B cell (primary cell): ENCODE data around the gene SUGCT. TPM values are rescaled to one million over a fixed set of nuclear protein-coding genes. Genes with fewer than 3 reads are reported as not detected.

Experiments used
- ATAC-seq: fragments of 200-7000 bp; cut with Tn5 transposase; one replicate; pipeline ENCODE4 v1.10.0; 2021; ENCODE audit warnings: low read depth, mild to moderate bottlenecking, moderate number of reproducible peaks, moderate library complexity
- CTCF ChIA-PET: fragments of 350-600 bp; sonication (Branson Sonifier 250); formaldehyde crosslinking; loops from one replicate; lab custom pipeline; 2021; ENCODE audit warnings: antibody characterized with exemption, inconsistent platforms; lab: Charles Lee
- POLR2A ChIA-PET: fragments of 350-600 bp; sonication (Branson Sonifier 250); formaldehyde crosslinking; loops from one replicate; lab custom pipeline; 2021; ENCODE audit warnings: antibody characterized with exemption; lab: Charles Lee
- DNase-seq: peaks from one replicate; pipeline ENCODE4 v3.0.0; 2013
- H2AFZ ChIP-seq: 2 replicates; pipeline ENCODE4 v1.6.1; 2012; ENCODE audit warnings: mild to moderate bottlenecking, low read depth, low read length; ENCODE audit not compliant: insufficient read depth, poor library complexity, severe bottlenecking
- H3K27ac ChIP-seq, 2 donors: 1 replicate in 1 of 2; 2 replicates in 1 of 2; pipeline ENCODE4 v1.5.1; 2012 to 2013; ENCODE audit warnings: low read length in 2 of 2, mild to moderate bottlenecking in 2 of 2, moderate library complexity in 1 of 2
- H3K27me3 ChIP-seq, 4 experiments: fragments of 200-600 bp in 1 of 4; sonication (generic) in 1 of 4; replicated peaks in 1 of 4; 1 replicate in 2 of 4; 2 replicates in 2 of 4; pipeline versions ENCODE4 v1.6.1 to v1.7.0; 2013 to 2016; ENCODE audit warnings: low read length in 3 of 4, mild to moderate bottlenecking in 2 of 4, mixed read lengths in 1 of 4, moderate library complexity in 1 of 4; ENCODE audit not compliant: insufficient read depth in 4 of 4, control insufficient read depth in 3 of 4; ENCODE audit errors: control extremely low read depth in 1 of 4
- H3K36me3 ChIP-seq, 2 experiments: replicated peaks in 1 of 2; 1 replicate in 1 of 2; 2 replicates in 1 of 2; pipeline versions ENCODE4 v1.6.1 to v1.7.1; 2013; ENCODE audit warnings: low read length in 1 of 2; ENCODE audit not compliant: insufficient read depth in 2 of 2, control insufficient read depth in 1 of 2; ENCODE audit errors: control extremely low read depth in 1 of 2, extremely low read depth in 1 of 2
- H3K4me1 ChIP-seq, 2 donors: fragments of 200-600 bp in 1 of 2; sonication (generic) in 1 of 2; 1 replicate in 1 of 2; 2 replicates in 1 of 2; pipeline versions ENCODE4 v1.5.1 to v1.6.1; 2013 to 2017; ENCODE audit warnings: low read length in 2 of 2; ENCODE audit not compliant: control insufficient read depth in 2 of 2, insufficient read depth in 2 of 2
- H3K4me2 ChIP-seq: replicated peaks from 2 replicates; pipeline ENCODE3; 2012; ENCODE audit warnings: mild to moderate bottlenecking, low read depth, low read length; ENCODE audit not compliant: poor library complexity, severe bottlenecking
- H3K4me3 ChIP-seq, 5 experiments: fragments of 200-600 bp in 1 of 5; sonication (generic) in 1 of 5; 1 replicate in 3 of 5; 2 replicates in 2 of 5; pipeline versions ENCODE4 v1.5.1 to v1.7.0; 2011 to 2016; ENCODE audit warnings: low read length in 4 of 5, mild to moderate bottlenecking in 4 of 5, low read depth in 2 of 5, control low read depth in 1 of 5, moderate library complexity in 1 of 5; ENCODE audit not compliant: insufficient read depth in 1 of 5; ENCODE audit errors: control extremely low read depth in 1 of 5, extremely low read depth in 1 of 5
- H3K79me2 ChIP-seq: fragments of 200-600 bp; sonication (generic); one replicate; pipeline ENCODE4 v1.6.0; 2016; ENCODE audit warnings: low read length; ENCODE audit not compliant: control insufficient read depth, insufficient read depth
- H3K9ac ChIP-seq: fragments of 200-600 bp; sonication (generic); 2 replicates; pipeline ENCODE4 v1.6.1; 2017; ENCODE audit warnings: mild to moderate bottlenecking, low read length, moderate library complexity
- H3K9me3 ChIP-seq, 3 donors: one replicate each; pipeline versions ENCODE4 v1.6.1 to v1.7.1; 2013; ENCODE audit warnings: low read length in 2 of 3; ENCODE audit not compliant: control insufficient read depth in 2 of 3, insufficient read depth in 1 of 3; ENCODE audit errors: control extremely low read depth in 1 of 3
- H4K20me1 ChIP-seq: 2 replicates; pipeline ENCODE4 v1.6.0; 2012; ENCODE audit warnings: mild to moderate bottlenecking, low read length; ENCODE audit not compliant: insufficient read depth, control insufficient read depth, poor library complexity, severe bottlenecking
- H3K27ac Mint-ChIP-seq: one replicate; pipeline ENCODE4 v1.8.0; 2021; ENCODE audit warnings: mixed read lengths
- H3K27me3 Mint-ChIP-seq: one replicate; pipeline ENCODE4 v1.8.0; 2021; ENCODE audit warnings: mixed read lengths
- H3K4me1 Mint-ChIP-seq: one replicate; pipeline ENCODE4 v1.8.0; 2021; ENCODE audit warnings: mixed read lengths
- H3K4me3 Mint-ChIP-seq: one replicate; pipeline ENCODE4 v1.8.0; 2021; ENCODE audit warnings: mixed read lengths
- H3K9me3 Mint-ChIP-seq: one replicate; pipeline ENCODE4 v1.8.0; 2022; ENCODE audit warnings: mixed read lengths; ENCODE audit not compliant: insufficient read depth
- EZH2 ChIP-seq: IDR thresholded peaks from 2 replicates; pipeline ENCODE4 v1.6.1; 2012; ENCODE audit warnings: borderline replicate concordance, low read depth, mild to moderate bottlenecking, moderate library complexity, low read length; ENCODE audit not compliant: insufficient read depth, poor library complexity, severe bottlenecking
- WGBS: methylation state at CpG from one replicate; pipeline ENCODE4 v1.1.5; 2013; ENCODE audit warnings: missing lambda C conversion rate; ENCODE audit not compliant: insufficient coverage; 5-methylcytosine and 5-hydroxymethylcytosine counted together
- intact Hi-C: fragments of 100-400 bp; cut with micrococcal nuclease; formaldehyde crosslinking; loops from one replicate; pipeline ENCODE4 v1.10.0; 2022
- polyA plus RNA-seq: library from polyadenylated mRNA; depleted of rRNA; stranded (reverse); fragments of >200 nt; gene quantifications from 2 replicates; pipeline ENCODE4 v1.2.3, GENCODE V29; 2012
- total RNA-seq, 2 donors: library from RNA; stranded (reverse); fragments of 120-200 nt in 1 of 2; gene quantifications; 1 replicate in 1 of 2; 2 replicates in 1 of 2; pipeline versions ENCODE4 v1.2.3 to v1.2.4, GENCODE V29; 2013 to 2022
- TF ChIP-seq, protein P1 (sequence below): fragments of 200-600 bp; IDR thresholded peaks from one replicate; pipeline ENCODE4 v1.8.0; 2022; ENCODE audit warnings: antibody characterized with exemption, mild to moderate bottlenecking

Gene SUGCT
- total and polyA plus RNA-seq, 2 donors (not counting 1 experiment from before 2014, with no cell fraction given), result 0.19 to 0.86 TPM

DNA sequence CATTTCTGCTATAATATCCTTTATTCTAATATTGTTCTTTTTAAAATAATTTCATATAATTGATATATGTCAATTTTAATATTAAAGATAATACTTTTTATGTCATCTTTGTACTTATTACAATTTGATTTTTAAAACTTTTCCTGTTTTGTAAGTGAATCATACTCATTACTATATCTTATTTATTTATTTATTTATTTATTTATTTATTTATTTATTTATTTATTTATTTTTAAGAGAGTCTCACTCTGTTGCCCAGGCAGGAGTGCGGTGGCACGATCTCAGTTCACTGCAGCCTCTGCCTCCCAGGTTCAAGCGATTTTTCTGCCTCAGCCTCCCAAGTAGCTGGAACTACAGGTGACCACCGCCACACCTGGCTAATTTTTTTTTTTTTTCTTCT lies 215.3 kb downstream of the SUGCT start:
- TF ChIP-seq, protein P1, sequence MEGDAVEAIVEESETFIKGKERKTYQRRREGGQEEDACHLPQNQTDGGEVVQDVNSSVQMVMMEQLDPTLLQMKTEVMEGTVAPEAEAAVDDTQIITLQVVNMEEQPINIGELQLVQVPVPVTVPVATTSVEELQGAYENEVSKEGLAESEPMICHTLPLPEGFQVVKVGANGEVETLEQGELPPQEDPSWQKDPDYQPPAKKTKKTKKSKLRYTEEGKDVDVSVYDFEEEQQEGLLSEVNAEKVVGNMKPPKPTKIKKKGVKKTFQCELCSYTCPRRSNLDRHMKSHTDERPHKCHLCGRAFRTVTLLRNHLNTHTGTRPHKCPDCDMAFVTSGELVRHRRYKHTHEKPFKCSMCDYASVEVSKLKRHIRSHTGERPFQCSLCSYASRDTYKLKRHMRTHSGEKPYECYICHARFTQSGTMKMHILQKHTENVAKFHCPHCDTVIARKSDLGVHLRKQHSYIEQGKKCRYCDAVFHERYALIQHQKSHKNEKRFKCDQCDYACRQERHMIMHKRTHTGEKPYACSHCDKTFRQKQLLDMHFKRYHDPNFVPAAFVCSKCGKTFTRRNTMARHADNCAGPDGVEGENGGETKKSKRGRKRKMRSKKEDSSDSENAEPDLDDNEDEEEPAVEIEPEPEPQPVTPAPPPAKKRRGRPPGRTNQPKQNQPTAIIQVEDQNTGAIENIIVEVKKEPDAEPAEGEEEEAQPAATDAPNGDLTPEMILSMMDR, result no peak
- no peak for TF ChIP-seq EZH2
- Mint-ChIP-seq H3K9me3 (no peaks in the 10 kb centered on the region), H3K4me3 (no peak overlapping the region), H3K4me1 (no peaks in the 10 kb centered on the region), H3K27me3 (peaks cover 2% of the 10 kb centered on the region), H3K27ac (no peak overlapping the region)
- H3K36me3 ChIP-seq, result no peaks in the 10 kb centered on the region
- POLR2A ChIA-PET, result no interaction called here
- CTCF ChIA-PET, result no interaction called here
- no peaks in the 10 kb centered on the region for H3K79me2 ChIP-seq
- no peaks in the 10 kb centered on the region for H3K27me3 ChIP-seq
- no peaks in the 10 kb centered on the region for H3K9me3 ChIP-seq
- intact Hi-C loops, result no loop called here
- H3K9ac ChIP-seq, result no peak overlapping the region
- H3K27ac ChIP-seq, result no peak overlapping the region
- no peak overlapping the region for H3K4me2 ChIP-seq
- WGBS, result no CpG with 5 or more reads among the region's 4 CpGs
- no peaks in the 10 kb centered on the region for H3K4me1 ChIP-seq
- no peak for DNase-seq
- no peak overlapping the region for H2AFZ ChIP-seq
- no peaks in the 10 kb centered on the region for H4K20me1 ChIP-seq
- no peak overlapping the region for H3K4me3 ChIP-seq
- ATAC-seq, result no peak

DNA sequence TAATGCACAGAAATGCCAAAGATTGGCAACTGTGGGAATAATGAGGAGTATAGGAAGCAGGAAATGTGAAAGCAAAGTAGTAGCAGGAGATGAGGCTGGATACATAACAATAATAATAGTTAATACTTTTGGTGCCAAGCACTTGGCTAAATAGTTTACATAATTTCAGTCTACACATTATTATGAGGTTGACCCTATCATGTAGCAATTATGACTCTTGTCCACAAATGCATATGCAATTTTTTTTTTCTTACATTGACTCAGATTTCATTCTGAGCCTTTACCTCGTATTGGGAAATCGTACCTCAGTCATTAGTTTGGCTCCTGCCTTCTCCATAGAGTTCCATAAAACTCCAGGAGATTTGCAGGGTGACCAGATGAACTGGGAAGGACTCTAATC lies 219.9 kb downstream of the SUGCT start:
- no peaks in the 10 kb centered on the region for H3K79me2 ChIP-seq
- TF ChIP-seq, protein P1, result no peak
- no peak for TF ChIP-seq EZH2
- H2AFZ ChIP-seq, result no peak overlapping the region
- no peaks in the 10 kb centered on the region for H4K20me1 ChIP-seq
- H3K4me3 ChIP-seq, result no peak overlapping the region
- H3K9ac ChIP-seq, result no peak overlapping the region
- Mint-ChIP-seq H3K9me3 (no peaks in the 10 kb centered on the region), H3K27me3 (peaks cover 6% of the 10 kb centered on the region), H3K4me3 (no peak overlapping the region), H3K27ac (no peak overlapping the region), H3K4me1 (no peaks in the 10 kb centered on the region)
- 73% methylated on average over 2 of the region's 2 CpGs for WGBS
- H3K4me2 ChIP-seq, result no peak overlapping the region
- POLR2A ChIA-PET, result no interaction called here
- H3K9me3 ChIP-seq, result no peaks in the 10 kb centered on the region
- no peak for ATAC-seq
- intact Hi-C loops, result no loop called here
- DNase-seq, result no peak
- no peaks in the 10 kb centered on the region for H3K36me3 ChIP-seq
- no peak overlapping the region for H3K27ac ChIP-seq
- no peaks in the 10 kb centered on the region for H3K27me3 ChIP-seq
- CTCF ChIA-PET, result no interaction called here
- H3K4me1 ChIP-seq, result no peaks in the 10 kb centered on the region
